Effector memory CD8-positive, alpha-beta T cell (primary cell): ENCODE results near the gene KRTAP9-2.
A peak's percentile ranks its signal among the peaks of the same experiment; 100 is the strongest.
"Not testable (repeated sequence)": the region's sequence is repeated elsewhere in the genome, so short reads cannot be mapped to it uniquely, and the experiment has no call there.

Experiments used
- ATAC-seq: fragments of 150-1000 bp; cut with Tn5 transposase; replicated peaks from 2 replicates; pipeline ENCODE4 v1.10.0; 2021; ENCODE audit warnings: mild to moderate bottlenecking, moderate library complexity
- DNase-seq, 3 experiments: peaks; one replicate each; pipeline ENCODE4 v3.0.0; 2021
- H3K27ac Mint-ChIP-seq, 2 donors: one replicate each; pipeline ENCODE4 v1.8.0; 2022; ENCODE audit warnings: mild to moderate bottlenecking in 2 of 2, mixed read lengths in 2 of 2, moderate library complexity in 2 of 2
- H3K27me3 Mint-ChIP-seq, 2 donors: one replicate each; pipeline ENCODE4 v1.8.0; 2022; ENCODE audit warnings: mixed read lengths in 2 of 2
- H3K36me3 Mint-ChIP-seq: one replicate; pipeline ENCODE4 v1.8.0; 2022; ENCODE audit warnings: mild to moderate bottlenecking, moderate library complexity, mixed read lengths; ENCODE audit not compliant: insufficient read depth
- H3K4me1 Mint-ChIP-seq, 2 donors: one replicate each; pipeline ENCODE4 v1.8.0; 2022; ENCODE audit warnings: low read depth in 2 of 2, mixed read lengths in 2 of 2
- H3K4me3 Mint-ChIP-seq, 2 donors: one replicate each; pipeline ENCODE4 v1.8.0; 2022; ENCODE audit warnings: mild to moderate bottlenecking in 2 of 2, mixed read lengths in 2 of 2, moderate library complexity in 2 of 2
- H3K9me3 Mint-ChIP-seq, 2 donors: one replicate each; pipeline ENCODE4 v1.8.0; 2022; ENCODE audit warnings: mixed read lengths in 2 of 2

Gene KRTAP9-2

GRCh38 chr17:41251261-41251660, 24.8 kb downstream of the KRTAP9-2 start:
- Mint-ChIP-seq H3K4me3 (no peak overlapping the region), H3K27ac (no peak overlapping the region), H3K36me3 (no peaks in the 10 kb centered on the region), H3K9me3 (no peaks in the 10 kb centered on the region), H3K27me3 (peaks cover 28 to 32% of the 10 kb centered on the region in 2 donors), H3K4me1 (peaks cover 0 to 2% of the 10 kb centered on the region in 2 donors)
- ATAC-seq (no peak), DNase-seq (no peak)

- H3K27me3 Mint-ChIP-seq: peaks cover 59 to 62% of the 10 kb centered on the region in 2 donors
- ATAC-seq (no peak), DNase-seq (no peak)
- peaks cover 0 to under 1% of the 10 kb centered on the region in 2 donors for H3K4me1 Mint-ChIP-seq
- no peaks in the 10 kb centered on the region for H3K36me3 Mint-ChIP-seq
- no peak overlapping the region for H3K4me3 Mint-ChIP-seq
- H3K27ac Mint-ChIP-seq: no peak overlapping the region
- no peaks in the 10 kb centered on the region for H3K9me3 Mint-ChIP-seq
Measured at GRCh38 chr17:41254861-41255260, 28.4 kb downstream of the KRTAP9-2 start.

- DNase-seq, H3K9me3 Mint-ChIP-seq: not testable (repeated sequence)
Measured at GRCh38 chr17:41255381-41256290, 29.2 kb downstream of the KRTAP9-2 start, which contains the start of gene KRTAP9-9. KRTAP9-9 (plus strand) TSS chr17:41255384.

GRCh38 chr17:41256291-41256685, 29.8 kb downstream of the KRTAP9-2 start:
- H3K4me1 Mint-ChIP-seq: peaks cover 0 to 1% of the 10 kb centered on the region in 2 donors
- no peaks in the 10 kb centered on the region for H3K9me3 Mint-ChIP-seq
- H3K36me3 Mint-ChIP-seq: no peaks in the 10 kb centered on the region
- H3K27me3 Mint-ChIP-seq: peaks cover 63 to 67% of the 10 kb centered on the region in 2 donors
- H3K27ac Mint-ChIP-seq: no peak overlapping the region
- no peak for DNase-seq
- ATAC-seq: no peak
- no peak overlapping the region for H3K4me3 Mint-ChIP-seq

More at GRCh38 chr17:41255381-41256290, 29.2 kb downstream of the KRTAP9-2 start, which contains the start of gene KRTAP9-9:
- not testable (repeated sequence) for H3K4me1 Mint-ChIP-seq, ATAC-seq, H3K36me3 Mint-ChIP-seq, H3K4me3 Mint-ChIP-seq, H3K27ac Mint-ChIP-seq
- H3K27me3 Mint-ChIP-seq: peaks cover 59 to 62% of the 10 kb centered on the region in 2 donors

GRCh38 chr17:41258406-41258805, 32.0 kb downstream of the KRTAP9-2 start:
- Mint-ChIP-seq H3K27me3 (peaks cover 66 to 68% of the 10 kb centered on the region in 2 donors), H3K27ac (no peak overlapping the region), H3K36me3 (no peaks in the 10 kb centered on the region), H3K9me3 (no peaks in the 10 kb centered on the region), H3K4me3 (no peak overlapping the region), H3K4me1 (peaks cover 0 to 1% of the 10 kb centered on the region in 2 donors)
- ATAC-seq: no peak
- no peak for DNase-seq

GRCh38 chr17:41263212-41263611, 36.8 kb downstream of the KRTAP9-2 start:
- DNase-seq: no peak
- Mint-ChIP-seq H3K4me1 (peaks cover 1 to 4% of the 10 kb centered on the region in 2 donors), H3K27me3 (peaks cover 42 to 67% of the 10 kb centered on the region in 2 donors), H3K4me3 (no peak overlapping the region), H3K36me3 (no peaks in the 10 kb centered on the region), H3K27ac (no peak overlapping the region), H3K9me3 (no peaks in the 10 kb centered on the region)
- no peak for ATAC-seq

GRCh38 chr17:41264599-41264998, 38.2 kb downstream of the KRTAP9-2 start:
- H3K36me3 Mint-ChIP-seq: no peaks in the 10 kb centered on the region
- no peak overlapping the region for H3K27ac Mint-ChIP-seq
- DNase-seq: no peak

GRCh38 chr17:41265078-41265477, 38.6 kb downstream of the KRTAP9-2 start, which contains the start of gene KRTAP9-6:
KRTAP9-6 (plus strand) TSS chr17:41265378; CDS start chr17:41265378, 0 bp downstream.
- no peaks in the 10 kb centered on the region for H3K9me3 Mint-ChIP-seq
- no peak within 1 kb of the TSS for H3K4me3 Mint-ChIP-seq
- ATAC-seq (no peak), DNase-seq (no peak)
- no peaks in the 10 kb centered on the region for H3K36me3 Mint-ChIP-seq
- H3K27me3 Mint-ChIP-seq: peaks cover 28 to 56% of the 10 kb centered on the region in 2 donors
- peak within 1 kb of the TSS in 1 of 2 donors; percentile 76 for H3K27ac Mint-ChIP-seq
- peaks cover 1 to 4% of the 10 kb centered on the region in 2 donors for H3K4me1 Mint-ChIP-seq

More at GRCh38 chr17:41264599-41264998, 38.2 kb downstream of the KRTAP9-2 start:
- Mint-ChIP-seq H3K27me3 (peaks cover 31 to 60% of the 10 kb centered on the region in 2 donors), H3K4me3 (no peak overlapping the region), H3K4me1 (peaks cover 1 to 4% of the 10 kb centered on the region in 2 donors), H3K9me3 (no peaks in the 10 kb centered on the region)
- no peak for ATAC-seq

GRCh38 chr17:41267711-41268110, 41.3 kb downstream of the KRTAP9-2 start:
- peaks cover 9 to 42% of the 10 kb centered on the region in 2 donors for H3K27me3 Mint-ChIP-seq
- no peak overlapping the region for H3K4me3 Mint-ChIP-seq
- ATAC-seq (no peak), DNase-seq (no peak)
- peaks cover 0 to 4% of the 10 kb centered on the region in 2 donors for H3K4me1 Mint-ChIP-seq
- no peak overlapping the region for H3K27ac Mint-ChIP-seq
- H3K9me3 Mint-ChIP-seq: no peaks in the 10 kb centered on the region
- no peaks in the 10 kb centered on the region for H3K36me3 Mint-ChIP-seq

GRCh38 chr17:41271323-41271722, 44.9 kb downstream of the KRTAP9-2 start:
- H3K9me3 Mint-ChIP-seq, H3K27ac Mint-ChIP-seq, DNase-seq, H3K4me1 Mint-ChIP-seq, ATAC-seq, H3K4me3 Mint-ChIP-seq, H3K36me3 Mint-ChIP-seq: not testable (repeated sequence)
- H3K27me3 Mint-ChIP-seq: peaks cover 8 to 39% of the 10 kb centered on the region in 2 donors

- Mint-ChIP-seq H3K27ac (no peak overlapping the region), H3K9me3 (no peaks in the 10 kb centered on the region), H3K4me3 (no peak overlapping the region), H3K36me3 (no peaks in the 10 kb centered on the region), H3K27me3 (peaks cover 14 to 43% of the 10 kb centered on the region in 2 donors), H3K4me1 (no peaks in the 10 kb centered on the region)
- DNase-seq (no peak), ATAC-seq (no peak)
Measured at GRCh38 chr17:41271858-41272257, 45.4 kb downstream of the KRTAP9-2 start.

- DNase-seq, H3K27ac Mint-ChIP-seq, H3K9me3 Mint-ChIP-seq, H3K4me3 Mint-ChIP-seq, H3K36me3 Mint-ChIP-seq, ATAC-seq, H3K4me1 Mint-ChIP-seq: not testable (repeated sequence)
- peaks cover 18 to 43% of the 10 kb centered on the region in 2 donors for H3K27me3 Mint-ChIP-seq
Measured at GRCh38 chr17:41275648-41276190, 49.3 kb downstream of the KRTAP9-2 start, which contains the start of gene KRTAP9-7. KRTAP9-7 (plus strand) TSS chr17:41275698; CDS start chr17:41275698, 0 bp downstream.
